ENCODE results near the gene STOX2. TPM values are rescaled to one million over a fixed set of nuclear protein-coding genes. Genes with fewer than 3 reads are reported as not detected.

The STOX2 gene
- total and polyA plus RNA-seq, 2 of the 8 experiments (the other 6 are each of a cell fraction or from before 2014, with no cell fraction given): 5.5 to 20.0 TPM

GRCh38 chr4:183905081-183905592, at the start of gene STOX2 (continued):
- TF ChIP-seq E2F6 (IDR thresholded peaks at IDR 0.05): peak; percentile 21; the same call in 1 of the 2 replicates
